Measurements from ENCODE around the gene HBP1.
"Not testable (repeated sequence)": the region's sequence is repeated elsewhere in the genome, so short reads cannot be mapped to it uniquely, and the experiment has no call there.

Gene HBP1

GRCh38 chr7:107234436-107234835 lies 65.6 kb downstream of the HBP1 start:
- Histone ChIP-seq H3K9ac (ENCODE audit: low read length) (no peak overlapping the region), H3K27me3 (ENCODE audit: control insufficient read depth in 1 of 2, insufficient read depth in 2 of 2, low read length in 2 of 2) (no peaks in the 10 kb centered on the region), H3K9me3 (ENCODE audit: low read length) (no peaks in the 10 kb centered on the region), H3K36me3 (ENCODE audit: insufficient read depth, low read length) (no peaks in the 10 kb centered on the region), H3K27ac (ENCODE audit: low read depth, low read length) (no peak overlapping the region), H3K4me1 (ENCODE audit: insufficient read depth, low read length) (no peaks in the 10 kb centered on the region), H3K4me3 (ENCODE audit: low read depth in 1 of 2, low read length in 2 of 2) (no peak overlapping the region)

GRCh38 chr7:107236862-107237261 lies 68.1 kb downstream of the HBP1 start:
- no peak overlapping the region for H3K27ac ChIP-seq (ENCODE audit: low read depth, low read length)
- no peak overlapping the region for H3K4me3 ChIP-seq (ENCODE audit: low read depth in 1 of 2, low read length in 2 of 2)
- H3K4me1 ChIP-seq (ENCODE audit: insufficient read depth, low read length), result no peaks in the 10 kb centered on the region
- no peaks in the 10 kb centered on the region for H3K9me3 ChIP-seq (ENCODE audit: low read length)
- no peaks in the 10 kb centered on the region for H3K36me3 ChIP-seq (ENCODE audit: insufficient read depth, low read length)
- H3K27me3 ChIP-seq (ENCODE audit: control insufficient read depth in 1 of 2, insufficient read depth in 2 of 2, low read length in 2 of 2), result no peaks in the 10 kb centered on the region
- no peak overlapping the region for H3K9ac ChIP-seq (ENCODE audit: low read length)

GRCh38 chr7:107237451-107237850 lies 68.6 kb downstream of the HBP1 start:
- Histone ChIP-seq H3K9me3 (ENCODE audit: low read length) (no peaks in the 10 kb centered on the region), H3K27ac (ENCODE audit: low read depth, low read length) (no peak overlapping the region), H3K9ac (ENCODE audit: low read length) (no peak overlapping the region), H3K27me3 (ENCODE audit: control insufficient read depth in 1 of 2, insufficient read depth in 2 of 2, low read length in 2 of 2) (no peaks in the 10 kb centered on the region), H3K4me3 (ENCODE audit: low read depth in 1 of 2, low read length in 2 of 2) (no peak overlapping the region), H3K36me3 (ENCODE audit: insufficient read depth, low read length) (no peaks in the 10 kb centered on the region), H3K4me1 (ENCODE audit: insufficient read depth, low read length) (no peaks in the 10 kb centered on the region)

GRCh38 chr7:107242267-107242666 lies 73.5 kb downstream of the HBP1 start:
- no peak overlapping the region for H3K27ac ChIP-seq (ENCODE audit: low read depth, low read length)

GRCh38 chr7:107244613-107245012 lies 75.8 kb downstream of the HBP1 start:
- Histone ChIP-seq H3K9ac (ENCODE audit: low read length) (no peak overlapping the region), H3K9me3 (ENCODE audit: low read length) (peaks cover 4% of the 10 kb centered on the region), H3K27me3 (ENCODE audit: control insufficient read depth in 1 of 2, insufficient read depth in 2 of 2, low read length in 2 of 2) (no peaks in the 10 kb centered on the region), H3K36me3 (ENCODE audit: insufficient read depth, low read length) (peaks cover 17% of the 10 kb centered on the region), H3K4me1 (ENCODE audit: insufficient read depth, low read length) (no peaks in the 10 kb centered on the region), H3K27ac (ENCODE audit: low read depth, low read length) (no peak overlapping the region), H3K4me3 (ENCODE audit: low read depth in 1 of 2, low read length in 2 of 2) (no peak overlapping the region)

More at GRCh38 chr7:107242267-107242666, 73.5 kb downstream of the HBP1 start:
- H3K4me1 ChIP-seq (ENCODE audit: insufficient read depth, low read length), result no peaks in the 10 kb centered on the region
- peaks cover 4% of the 10 kb centered on the region for H3K9me3 ChIP-seq (ENCODE audit: low read length)
- peaks cover 12% of the 10 kb centered on the region for H3K36me3 ChIP-seq (ENCODE audit: insufficient read depth, low read length)
- H3K27me3 ChIP-seq (ENCODE audit: control insufficient read depth in 1 of 2, insufficient read depth in 2 of 2, low read length in 2 of 2), result no peaks in the 10 kb centered on the region
- H3K9ac ChIP-seq (ENCODE audit: low read length), result no peak overlapping the region
- H3K4me3 ChIP-seq (ENCODE audit: low read depth in 1 of 2, low read length in 2 of 2), result no peak overlapping the region

DNA sequence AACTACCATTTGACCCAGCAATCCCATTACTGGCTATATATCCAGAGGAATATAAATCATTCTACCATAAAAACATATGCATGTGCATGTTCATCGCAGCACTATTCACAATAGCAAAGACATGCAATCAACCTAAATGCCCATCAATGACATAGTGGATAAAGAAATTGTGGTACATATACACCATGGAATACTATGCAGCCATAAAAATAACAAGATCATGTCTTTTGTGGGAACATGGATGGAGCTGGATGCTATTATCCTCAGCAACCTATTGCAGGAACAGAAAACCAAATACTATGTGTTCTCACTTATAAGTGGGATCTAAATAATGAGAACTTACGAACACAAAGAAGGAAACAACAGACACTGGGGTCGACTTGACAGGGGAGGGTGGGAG lies 78.0 kb downstream of the HBP1 start:
- not testable (repeated sequence) for H3K4me3 ChIP-seq (ENCODE audit: low read depth in 1 of 2, low read length in 2 of 2); H3K4me1 ChIP-seq (ENCODE audit: insufficient read depth, low read length); H3K9me3 ChIP-seq (ENCODE audit: low read length); H3K9ac ChIP-seq (ENCODE audit: low read length); H3K27ac ChIP-seq (ENCODE audit: low read depth, low read length); H3K27me3 ChIP-seq (ENCODE audit: control insufficient read depth in 1 of 2, insufficient read depth in 2 of 2, low read length in 2 of 2)
- H3K36me3 ChIP-seq (ENCODE audit: insufficient read depth, low read length), result peaks cover 17% of the 10 kb centered on the region

DNA sequence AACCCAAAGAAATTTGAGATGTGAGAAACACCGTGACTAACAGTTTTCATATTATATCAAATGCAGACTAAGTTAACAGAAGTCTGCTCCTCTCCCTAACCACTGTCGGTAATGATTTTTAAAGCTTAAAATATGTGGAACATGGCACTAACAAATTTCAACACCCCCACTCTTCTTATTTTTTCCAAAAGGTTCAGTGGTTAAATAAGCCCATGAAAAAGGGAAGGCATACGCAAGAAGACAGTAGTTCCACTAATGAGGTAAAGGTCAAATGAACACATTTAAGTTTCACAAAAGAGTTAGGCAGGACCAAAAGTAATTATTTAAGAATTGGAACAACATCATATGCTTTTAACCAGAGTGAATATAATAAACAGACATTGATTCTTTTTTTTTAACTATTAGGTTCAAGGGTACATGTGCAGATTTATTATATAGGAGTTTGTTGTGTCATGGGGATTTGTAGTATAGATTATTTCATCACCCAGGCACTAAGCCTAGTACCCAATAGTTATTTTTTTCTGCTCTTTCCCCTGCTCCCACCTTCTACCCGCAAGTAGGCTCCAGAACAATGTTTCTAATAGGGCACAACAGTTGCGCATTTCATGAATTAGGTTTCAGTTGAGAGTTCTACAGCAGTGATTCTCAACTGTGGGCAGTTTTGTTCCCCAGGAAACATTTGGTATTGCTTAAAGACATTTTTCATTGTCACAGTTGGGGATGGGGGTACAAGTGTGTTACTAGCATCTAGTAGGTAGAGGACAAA lies 79.9 kb downstream of the HBP1 start:
- Histone ChIP-seq H3K36me3 (ENCODE audit: insufficient read depth, low read length) (peaks cover 17% of the 10 kb centered on the region), H3K27me3 (ENCODE audit: control insufficient read depth in 1 of 2, insufficient read depth in 2 of 2, low read length in 2 of 2) (no peaks in the 10 kb centered on the region), H3K9me3 (ENCODE audit: low read length) (peaks cover 4% of the 10 kb centered on the region), H3K9ac (ENCODE audit: low read length) (no peak overlapping the region), H3K4me3 (ENCODE audit: low read depth in 1 of 2, low read length in 2 of 2) (no peak overlapping the region), H3K27ac (ENCODE audit: low read depth, low read length) (no peak overlapping the region), H3K4me1 (ENCODE audit: insufficient read depth, low read length) (no peaks in the 10 kb centered on the region)

DNA sequence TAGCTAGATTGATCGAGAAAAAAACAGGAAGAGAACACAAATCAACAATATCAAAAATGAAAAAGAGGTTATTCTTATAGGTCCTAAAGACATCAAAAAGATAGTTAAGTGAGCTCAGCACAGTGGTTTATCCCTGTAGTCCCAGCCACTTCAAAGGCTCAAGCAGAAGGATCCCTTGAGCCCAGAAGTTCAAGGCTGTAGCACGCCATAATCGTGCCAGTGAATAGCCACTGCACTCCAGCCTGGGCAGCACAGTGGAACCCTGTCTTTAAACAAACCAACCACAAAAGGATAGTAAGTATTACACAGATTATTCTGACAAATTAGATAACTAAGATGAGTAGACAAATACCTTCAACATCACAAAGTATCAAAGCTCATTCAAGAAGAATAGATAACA lies 83.2 kb downstream of the HBP1 start:
- Histone ChIP-seq H3K4me1 (ENCODE audit: insufficient read depth, low read length) (no peaks in the 10 kb centered on the region), H3K4me3 (ENCODE audit: low read depth in 1 of 2, low read length in 2 of 2) (no peak overlapping the region), H3K27ac (ENCODE audit: low read depth, low read length) (no peak overlapping the region), H3K9ac (ENCODE audit: low read length) (no peak overlapping the region), H3K9me3 (ENCODE audit: low read length) (peaks cover 1% of the 10 kb centered on the region), H3K27me3 (ENCODE audit: control insufficient read depth in 1 of 2, insufficient read depth in 2 of 2, low read length in 2 of 2) (no peaks in the 10 kb centered on the region), H3K36me3 (ENCODE audit: insufficient read depth, low read length) (peaks cover 6% of the 10 kb centered on the region)

Data from muscle layer of colon (tissue), 2 donors.